Measurements from ENCODE around the gene UMAD1. TPM values are rescaled to one million over a fixed set of nuclear protein-coding genes. Genes with fewer than 3 reads are reported as not detected.

Gene UMAD1
- total and polyA plus RNA-seq, 8 donors = 5.0 to 20.8 (median 17.2) TPM

GRCh38 chr7:7895754-7896153 is 255.2 kb downstream of the UMAD1 start:
- TF ChIP-seq, protein P1, sequence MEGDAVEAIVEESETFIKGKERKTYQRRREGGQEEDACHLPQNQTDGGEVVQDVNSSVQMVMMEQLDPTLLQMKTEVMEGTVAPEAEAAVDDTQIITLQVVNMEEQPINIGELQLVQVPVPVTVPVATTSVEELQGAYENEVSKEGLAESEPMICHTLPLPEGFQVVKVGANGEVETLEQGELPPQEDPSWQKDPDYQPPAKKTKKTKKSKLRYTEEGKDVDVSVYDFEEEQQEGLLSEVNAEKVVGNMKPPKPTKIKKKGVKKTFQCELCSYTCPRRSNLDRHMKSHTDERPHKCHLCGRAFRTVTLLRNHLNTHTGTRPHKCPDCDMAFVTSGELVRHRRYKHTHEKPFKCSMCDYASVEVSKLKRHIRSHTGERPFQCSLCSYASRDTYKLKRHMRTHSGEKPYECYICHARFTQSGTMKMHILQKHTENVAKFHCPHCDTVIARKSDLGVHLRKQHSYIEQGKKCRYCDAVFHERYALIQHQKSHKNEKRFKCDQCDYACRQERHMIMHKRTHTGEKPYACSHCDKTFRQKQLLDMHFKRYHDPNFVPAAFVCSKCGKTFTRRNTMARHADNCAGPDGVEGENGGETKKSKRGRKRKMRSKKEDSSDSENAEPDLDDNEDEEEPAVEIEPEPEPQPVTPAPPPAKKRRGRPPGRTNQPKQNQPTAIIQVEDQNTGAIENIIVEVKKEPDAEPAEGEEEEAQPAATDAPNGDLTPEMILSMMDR (IDR thresholded peaks at IDR 0.05) = no peak
- ATAC-seq = peak; percentile 92 to 97 (median 97)
- no peak for FAIRE-seq
- peak; percentile 62 to 89 (median 76) for DNase-seq
- 35 to 43% methylated on average over 4 of the region's 4 CpGs for WGBS, 2 donors
- Histone ChIP-seq H3K27ac (peak overlapping the region in 3 of 4 donors; percentile 14 to 59 (median 57)), H3K4me3 (peak overlapping the region in 2 of 4 donors; percentile 15 to 24), H3K4me1 (no peaks in the 10 kb centered on the region), H3K27me3 (no peaks in the 10 kb centered on the region), H3K36me3 (no peaks in the 10 kb centered on the region), H3K9me3 (no peaks in the 10 kb centered on the region)
- intact Hi-C loops (cut with DNase I) = no loop called here

DNA sequence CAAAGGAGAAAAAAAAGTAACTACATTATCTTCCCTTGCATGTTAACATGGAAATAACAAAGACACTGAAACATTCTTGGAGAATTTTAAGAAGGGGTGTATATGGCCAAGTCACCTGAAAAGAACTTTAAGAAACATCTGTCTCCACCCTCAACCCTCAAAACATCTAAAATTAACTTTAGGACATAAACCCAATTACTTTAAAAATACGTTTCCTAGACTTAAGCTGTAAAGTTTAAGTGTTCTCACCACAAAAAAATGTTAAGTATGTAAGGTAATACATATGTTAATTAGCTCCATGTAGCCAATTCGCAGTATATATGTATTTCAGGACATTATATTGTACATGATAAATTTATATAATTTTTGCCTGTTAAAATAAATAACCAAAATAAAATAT is 257.0 kb downstream of the UMAD1 start:
- Histone ChIP-seq H3K4me1 (no peaks in the 10 kb centered on the region), H3K9me3 (no peaks in the 10 kb centered on the region), H3K36me3 (no peaks in the 10 kb centered on the region), H3K4me3 (no peak overlapping the region), H3K27me3 (no peaks in the 10 kb centered on the region), H3K27ac (no peak overlapping the region)
- ATAC-seq (no peak), DNase-seq (no peak), FAIRE-seq (no peak)
- WGBS, 2 donors = 61 to 62% methylated on average over 2 of the region's 2 CpGs
- TF ChIP-seq, protein P1 (IDR thresholded peaks at IDR 0.05) = no peak
- intact Hi-C loops (cut with DNase I) = no loop called here

- no peaks in the 10 kb centered on the region for H3K4me1 ChIP-seq
- no peaks in the 10 kb centered on the region for H3K9me3 ChIP-seq
- H3K4me3 ChIP-seq = no peak overlapping the region
- intact Hi-C loops (cut with DNase I) = no loop called here
- WGBS, 2 donors = 51 to 57% methylated on average over 4 of the region's 4 CpGs
- H3K36me3 ChIP-seq = no peaks in the 10 kb centered on the region
- TF ChIP-seq, protein P1 (IDR thresholded peaks at IDR 0.05) = no peak
- no peak for ATAC-seq
- FAIRE-seq = no peak
- H3K27ac ChIP-seq = no peak overlapping the region
- H3K27me3 ChIP-seq = no peaks in the 10 kb centered on the region
- no peak for DNase-seq
Measured at GRCh38 chr7:7897949-7898515, 257.5 kb downstream of the UMAD1 start.

DNA sequence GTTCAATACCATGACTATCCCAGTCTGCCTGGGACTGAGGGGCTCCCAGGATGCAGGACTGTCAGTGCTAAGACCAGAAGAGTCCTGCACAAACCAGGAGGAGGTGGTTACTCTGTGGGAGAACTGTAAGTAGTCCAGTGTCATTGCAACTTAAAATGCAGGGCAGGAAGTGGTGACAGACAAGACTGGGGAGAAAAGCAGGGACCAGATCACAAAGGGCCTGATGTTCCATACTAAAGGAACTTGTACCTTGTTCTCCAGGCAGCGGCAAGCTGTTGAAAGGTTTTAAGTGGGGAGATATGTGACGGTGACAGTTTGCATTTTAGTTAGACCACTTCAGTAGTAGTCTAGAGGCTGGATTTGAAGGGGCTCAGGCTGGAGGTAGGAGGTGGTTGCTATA is 262.3 kb downstream of the UMAD1 start:
- Histone ChIP-seq H3K4me3 (no peak overlapping the region), H3K36me3 (no peaks in the 10 kb centered on the region), H3K9me3 (no peaks in the 10 kb centered on the region), H3K27ac (no peak overlapping the region), H3K27me3 (no peaks in the 10 kb centered on the region), H3K4me1 (no peaks in the 10 kb centered on the region)
- no peak for FAIRE-seq
- intact Hi-C loops (cut with DNase I) = no loop called here
- TF ChIP-seq, protein P1 (IDR thresholded peaks at IDR 0.05) = no peak
- no peak for DNase-seq
- WGBS, 2 donors = 94 to 96% methylated on average over 2 of the region's 2 CpGs
- ATAC-seq = no peak

- Histone ChIP-seq H3K27me3 (no peaks in the 10 kb centered on the region), H3K9me3 (no peaks in the 10 kb centered on the region), H3K4me3 (no peak overlapping the region), H3K27ac (no peak overlapping the region), H3K36me3 (no peaks in the 10 kb centered on the region), H3K4me1 (no peaks in the 10 kb centered on the region)
- no peak for FAIRE-seq
- WGBS, 2 donors = 96 to 100% methylated on average over 2 of the region's 2 CpGs
- ATAC-seq = no peak
- TF ChIP-seq, protein P1 (IDR thresholded peaks at IDR 0.05) = no peak
- DNase-seq = no peak
- intact Hi-C loops (cut with DNase I) = no loop called here
Measured at GRCh38 chr7:7907306-7907705, 266.8 kb downstream of the UMAD1 start.
